ENCODE results near the gene AQP11. TPM values are rescaled to one million over a fixed set of nuclear protein-coding genes. Genes with fewer than 3 reads are reported as not detected.
"Not testable (repeated sequence)": the region's sequence is repeated elsewhere in the genome, so short reads cannot be mapped to it uniquely, and the experiment has no call there.

AQP11 gene
- total RNA-seq, 4 donors from 2014 or later = 0.47 to 1.7 (median 0.93) TPM

DNA sequence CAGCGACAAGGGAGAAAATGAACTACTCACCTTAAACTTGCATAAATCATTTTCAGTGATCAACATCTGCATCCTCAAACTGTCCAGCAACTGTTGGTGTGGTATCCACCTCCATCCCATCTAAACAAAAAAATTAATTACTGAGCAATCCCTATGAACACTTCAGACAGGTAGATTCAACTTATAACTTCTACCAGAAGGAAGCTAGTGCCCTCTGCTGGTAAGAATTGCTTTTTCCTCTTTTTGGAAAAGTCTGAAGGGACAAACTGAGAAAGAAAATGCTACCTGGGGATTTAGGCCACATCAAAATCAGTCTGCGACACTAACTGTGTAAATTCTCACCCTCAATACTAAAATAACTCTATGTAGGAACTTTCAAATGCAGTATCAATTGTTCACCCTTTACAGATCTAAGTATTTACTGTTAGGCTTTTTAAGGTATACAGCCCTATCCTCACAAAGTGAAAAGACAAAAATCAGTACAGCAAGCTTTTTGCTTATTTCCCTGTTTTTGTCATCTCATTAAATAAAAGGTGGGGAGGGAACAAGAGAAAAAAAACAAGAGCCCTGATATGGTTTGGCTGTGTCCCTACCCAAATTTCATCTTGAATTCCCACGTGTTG is 29.9 kb downstream of the AQP11 start:
- ATAC-seq (ENCODE audit: low FRiP score) = no peak

DNA sequence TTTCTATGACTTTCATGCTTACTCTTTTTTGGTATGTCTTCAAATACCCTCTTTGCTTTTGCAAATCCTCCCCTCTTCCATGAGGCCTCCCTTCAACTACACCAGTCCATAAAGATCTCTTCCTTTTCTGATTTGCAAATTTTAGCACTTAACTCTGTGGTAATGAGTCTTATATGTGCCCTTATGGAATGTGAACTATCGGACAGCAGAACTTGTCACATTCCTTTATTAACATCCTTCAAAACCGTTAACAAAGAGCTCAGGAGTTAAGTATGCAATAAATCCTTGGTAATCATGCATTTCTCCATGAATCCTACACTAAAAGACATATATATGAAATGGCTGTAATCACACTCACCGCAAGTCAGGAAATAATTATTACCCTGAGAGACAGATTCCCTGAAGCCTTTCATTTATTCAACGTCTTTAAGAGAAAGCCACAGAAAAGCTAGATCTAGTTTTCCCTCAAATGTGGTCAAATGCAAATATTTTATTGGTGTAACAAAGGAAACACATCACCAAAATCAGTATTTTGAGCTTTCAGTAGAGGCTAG is 40.5 kb downstream of the AQP11 start:
- no peak for ATAC-seq (ENCODE audit: low FRiP score)
- no peak for DNase-seq (ENCODE audit: low spot score)
- TF ChIP-seq CTCF (IDR thresholded peaks at IDR 0.05) = no peak

More for the DNA sequence above, 29.9 kb downstream of the AQP11 start:
- TF ChIP-seq CTCF (IDR thresholded peaks at IDR 0.05) = peak in 1 of 3 donors; percentile 28
- DNase-seq (ENCODE audit: low spot score) = no peak

DNA sequence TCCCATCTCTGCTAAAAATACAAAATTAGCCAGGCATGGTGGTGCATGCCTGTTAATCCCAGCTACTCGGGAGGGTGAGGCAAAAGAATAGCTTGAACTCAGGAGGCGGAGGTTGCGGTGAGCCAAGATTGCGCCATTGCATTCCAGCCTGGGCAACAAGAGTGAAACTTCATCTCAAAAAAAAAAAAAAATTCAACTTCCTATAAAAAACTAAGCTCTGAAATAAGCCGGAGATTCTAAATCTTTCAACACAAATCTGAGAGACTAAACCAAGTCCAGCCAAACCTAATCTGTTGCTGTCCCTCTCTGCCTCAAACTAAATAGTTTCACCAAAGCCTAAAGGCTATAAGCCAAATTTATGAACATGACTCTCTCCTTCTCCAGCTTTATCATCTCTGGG is 44.2 kb downstream of the AQP11 start:
- not testable (repeated sequence) for DNase-seq (ENCODE audit: low spot score); ATAC-seq (ENCODE audit: low FRiP score)

DNA sequence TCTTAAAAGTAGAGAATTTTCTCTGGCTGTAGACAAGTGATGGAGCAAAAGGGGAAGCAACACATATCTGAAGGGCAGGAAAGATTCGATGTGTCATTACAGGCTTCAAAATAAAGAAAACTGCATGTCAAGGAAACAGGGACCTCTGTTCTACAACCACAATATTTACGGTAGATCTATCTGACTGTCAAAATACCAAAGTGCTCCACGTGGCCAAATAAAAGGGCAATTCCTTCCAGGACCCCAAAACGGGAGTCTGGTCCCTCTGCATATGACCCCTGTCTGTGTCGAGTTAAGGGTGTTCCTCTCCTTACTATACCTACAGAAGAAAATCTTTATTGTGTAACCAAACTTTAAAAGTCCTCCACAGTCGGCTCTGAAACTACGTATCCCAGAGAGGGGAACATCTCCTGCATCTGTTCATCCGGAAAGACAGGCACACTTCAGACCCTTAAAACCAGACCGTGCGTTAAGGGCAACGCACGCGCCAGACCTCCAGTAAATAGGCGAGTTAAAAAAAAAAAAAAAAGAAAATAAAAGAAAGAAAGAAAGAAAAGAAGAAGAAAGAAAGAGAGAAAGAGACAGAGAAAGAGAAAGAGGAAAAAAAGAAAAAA is 47.1 kb downstream of the AQP11 start:
- ATAC-seq (ENCODE audit: low FRiP score) (no peak), DNase-seq (ENCODE audit: low spot score) (no peak)
- TF ChIP-seq CTCF (IDR thresholded peaks at IDR 0.05) = no peak

DNA sequence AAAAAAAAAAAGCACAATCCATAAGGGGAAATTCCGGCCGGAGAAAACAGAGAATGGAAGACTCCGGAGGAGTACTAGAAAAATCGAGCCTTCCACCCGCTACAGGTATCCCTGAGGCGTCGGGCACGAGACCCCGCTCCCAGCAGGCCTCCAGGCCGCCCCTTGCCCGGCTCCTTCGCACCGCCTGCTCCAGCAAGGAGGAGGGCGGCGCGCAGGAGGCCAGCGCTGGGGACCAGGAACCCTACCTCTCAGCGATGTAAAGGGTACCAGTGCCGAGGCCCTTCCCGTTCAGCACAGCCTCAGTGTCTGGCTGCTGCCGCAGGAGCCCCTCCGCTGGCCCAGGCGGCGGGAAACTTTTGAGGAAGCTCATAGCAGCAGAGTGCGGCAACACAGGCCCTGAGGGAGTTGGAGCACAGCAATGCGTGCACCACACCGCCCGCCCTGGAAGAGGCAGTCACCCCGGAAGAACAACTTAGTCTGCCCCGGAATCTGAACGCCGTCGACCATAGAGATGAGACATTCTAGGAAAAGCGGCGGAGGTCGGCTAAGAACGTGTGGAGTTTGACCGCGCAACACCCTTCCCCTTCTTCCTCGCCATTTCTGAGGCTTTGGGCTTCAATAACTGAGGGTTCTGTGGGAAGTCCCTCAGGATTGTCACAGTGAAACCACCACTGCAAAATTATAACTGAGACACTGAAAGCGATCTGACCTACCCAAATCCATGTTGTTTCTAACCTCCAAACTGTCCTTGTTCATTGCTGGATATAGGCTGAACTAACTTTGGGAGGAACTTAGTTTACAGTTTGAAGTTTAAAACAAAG is 47.8 kb downstream of the AQP11 start, which contains the start of gene CLNS1A:
TSS of gene CLNS1A (minus strand) at position 450 of the 821 bp plus-strand sequence. CDS start at position 370, 80 bp downstream.
- peak; percentile 67 for DNase-seq (ENCODE audit: low spot score)
- ATAC-seq (ENCODE audit: low FRiP score) = peak; percentile 93
- no peak for TF ChIP-seq CTCF (IDR thresholded peaks at IDR 0.05)

GRCh38 chr11:77642228-77642627 is 52.5 kb downstream of the AQP11 start:
- no peak for TF ChIP-seq CTCF (IDR thresholded peaks at IDR 0.05)
- no peak for DNase-seq (ENCODE audit: low spot score)
- ATAC-seq (ENCODE audit: low FRiP score) = no peak

- no peak for ATAC-seq (ENCODE audit: low FRiP score)
- DNase-seq (ENCODE audit: low spot score) = no peak
- no peak for TF ChIP-seq CTCF (IDR thresholded peaks at IDR 0.05)
Measured at GRCh38 chr11:77644887-77645286, 55.1 kb downstream of the AQP11 start.
